HL-60/S4 treated with retinoic acid at 250 ng/mL for 4 days and 3 days (cell line): ENCODE measurements around the gene THEMIS2.
"Not testable (repeated sequence)": the region's sequence is repeated elsewhere in the genome, so short reads cannot be mapped to it uniquely, and the experiment has no call there.

Experiments
- in situ Hi-C: fragments of 300-500 bp; cut with MboI; formaldehyde crosslinking; loops from 2 replicates; pipeline ENCODE4 v1.7.0; 2022; ENCODE audit warnings: low sequenced_read_pairs

Gene THEMIS2

DNA sequence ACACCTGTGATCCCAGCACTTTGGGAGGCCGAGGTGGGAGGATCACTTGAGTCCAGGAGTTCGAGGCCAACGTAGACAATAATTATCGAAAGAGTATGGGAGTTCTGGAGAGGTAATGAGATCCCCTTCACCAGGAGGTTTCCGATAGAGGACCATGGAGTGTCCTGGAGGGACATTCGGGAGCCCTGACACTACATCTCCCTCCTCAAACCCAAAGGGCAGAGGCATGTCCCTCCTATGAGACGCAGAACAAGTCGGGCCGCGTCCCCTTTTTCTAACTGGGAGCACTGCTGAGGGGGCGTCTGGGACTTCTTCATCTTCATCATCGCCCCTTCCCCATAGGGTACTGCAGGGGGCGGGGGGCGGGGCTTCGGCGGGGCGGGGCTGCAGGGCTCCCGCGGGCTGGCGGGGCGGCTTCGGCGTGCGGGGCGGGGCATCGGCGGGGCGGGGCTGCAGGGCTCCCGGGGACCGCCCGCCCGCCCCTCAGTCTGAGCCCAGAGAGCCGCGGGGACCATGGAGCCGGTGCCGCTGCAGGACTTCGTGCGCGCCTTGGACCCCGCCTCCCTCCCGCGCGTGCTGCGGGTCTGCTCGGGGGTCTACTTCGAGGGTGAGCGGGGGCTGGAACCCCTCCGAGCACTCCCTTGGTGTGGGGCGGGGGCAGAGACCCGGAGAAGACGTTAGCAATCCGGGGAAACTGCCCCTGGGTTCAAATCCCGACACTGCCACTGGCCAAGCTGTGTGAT, at the start of gene THEMIS2:
TSS of gene THEMIS2 (plus strand) at position 486 of the 743 bp plus-strand sequence. CDS start at position 514, 28 bp downstream.
- in situ Hi-C loops, result loop anchor here (25.0 kb wide), 1 partner anchor 340 kb away; no protein-coding TSS in a partner anchor

DNA sequence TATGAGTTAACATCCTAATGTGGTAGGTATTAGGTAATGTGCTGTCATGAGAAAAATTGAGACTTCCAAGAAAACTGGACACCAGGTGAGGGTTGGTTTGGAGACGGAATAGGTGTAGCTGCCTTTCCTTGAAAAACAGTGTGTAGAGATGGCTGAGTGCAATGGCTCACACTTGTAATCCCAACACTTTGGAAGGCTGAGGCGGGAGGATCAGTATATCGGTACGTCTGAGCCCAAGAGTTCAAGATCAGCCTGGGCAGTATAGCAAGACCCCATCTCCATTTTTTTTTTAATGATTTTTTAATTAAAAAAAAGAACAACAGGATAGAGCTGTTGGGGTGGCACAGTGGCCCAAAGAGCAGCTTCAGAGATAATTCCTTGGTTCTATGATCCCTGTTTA, 48.6 kb upstream of the THEMIS2 start:
- in situ Hi-C loops, result no loop called here

DNA sequence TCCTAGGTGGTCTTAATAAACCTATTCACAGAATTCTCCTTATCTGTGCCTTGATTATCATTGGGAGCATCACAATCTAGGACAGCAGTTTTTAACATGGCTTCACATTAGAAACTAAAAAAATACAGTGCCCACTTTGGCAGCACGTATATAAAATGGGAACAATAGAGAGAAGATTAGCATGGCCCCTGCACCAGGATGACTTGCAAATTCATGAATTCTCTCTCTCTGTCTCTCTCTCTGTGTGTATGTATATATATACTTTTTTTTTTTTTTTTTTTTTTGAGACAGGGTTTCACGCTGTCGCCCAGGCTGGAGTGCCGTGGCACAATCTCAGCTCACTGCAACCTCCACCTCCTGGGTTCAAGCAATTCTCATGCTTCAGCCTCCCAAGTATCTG, 47.9 kb upstream of the THEMIS2 start:
- in situ Hi-C loops, result no loop called here

- in situ Hi-C loops, result not testable (repeated sequence)
These were observed 42.9 kb upstream of the THEMIS2 start for GRCh38 chr1:27829339-27829960.

GRCh38 chr1:27830621-27831440, 41.5 kb upstream of the THEMIS2 start, which contains the start of gene PPP1R8:
Gene PPP1R8 (plus strand): TSS chr1:27830782. CDS start chr1:27830836, 54 bp downstream.
- in situ Hi-C loops, result no loop called here

DNA sequence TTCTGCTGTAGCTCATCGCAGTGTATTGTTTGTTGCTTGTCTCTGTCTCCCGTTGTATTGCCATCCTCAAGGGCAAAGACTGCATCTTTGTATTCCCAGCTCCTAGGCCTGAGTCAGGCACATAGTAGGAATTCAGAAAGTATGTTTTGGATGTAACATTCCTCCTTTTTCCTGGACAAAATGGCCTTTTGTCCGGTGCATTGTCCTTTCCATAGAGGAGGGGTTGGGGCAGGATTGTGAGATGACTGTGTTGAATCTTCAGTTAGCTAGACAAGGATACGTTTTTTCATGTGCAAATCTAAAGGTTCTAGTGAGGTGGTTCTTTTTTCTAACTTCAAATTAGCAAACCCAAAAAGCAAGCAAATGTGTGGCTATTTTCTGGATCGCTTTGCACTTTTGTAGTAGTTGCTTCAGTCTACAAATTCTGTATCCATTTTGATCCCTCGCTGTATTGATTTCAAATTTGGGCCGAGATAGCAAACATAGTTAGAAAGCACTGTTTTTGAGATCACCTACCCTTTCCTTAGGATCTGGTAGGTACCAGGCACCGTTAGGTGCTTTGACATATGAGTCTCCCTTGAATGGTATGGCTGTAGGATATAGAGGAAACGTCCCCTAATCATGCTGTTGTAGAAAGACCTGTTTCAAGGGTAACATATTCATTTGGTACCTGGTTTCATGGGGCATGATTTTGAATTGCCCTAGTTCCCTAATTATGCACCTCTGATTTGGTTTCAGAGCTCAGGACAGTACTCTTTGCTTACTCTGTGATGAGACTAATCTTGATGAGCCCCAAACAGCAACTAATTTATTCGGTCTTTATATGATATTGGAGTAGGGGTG, 40.6 kb upstream of the THEMIS2 start:
- in situ Hi-C loops, result no loop called here

- in situ Hi-C loops, result no loop called here
These were observed 39.6 kb upstream of the THEMIS2 start for GRCh38 chr1:27832762-27833161.

DNA sequence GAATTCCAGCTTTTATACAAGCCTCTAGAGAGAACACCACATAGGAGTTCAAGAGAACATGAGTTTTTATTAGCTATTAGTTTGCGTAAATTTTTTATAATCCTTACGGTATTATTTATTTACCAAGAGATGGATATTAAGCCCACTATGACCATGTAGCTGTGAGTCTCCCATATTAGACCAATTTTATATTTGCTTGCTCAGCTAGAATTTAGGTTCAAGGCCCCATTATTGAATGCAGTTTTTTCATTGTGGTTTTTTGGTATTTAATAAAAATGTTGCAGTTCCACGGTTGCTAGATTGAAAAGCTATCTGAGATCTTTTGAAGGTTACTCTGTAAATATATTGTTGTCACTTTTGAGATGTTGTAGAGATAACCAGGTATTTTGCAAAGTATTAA, 38.9 kb upstream of the THEMIS2 start:
- in situ Hi-C loops, result no loop called here

DNA sequence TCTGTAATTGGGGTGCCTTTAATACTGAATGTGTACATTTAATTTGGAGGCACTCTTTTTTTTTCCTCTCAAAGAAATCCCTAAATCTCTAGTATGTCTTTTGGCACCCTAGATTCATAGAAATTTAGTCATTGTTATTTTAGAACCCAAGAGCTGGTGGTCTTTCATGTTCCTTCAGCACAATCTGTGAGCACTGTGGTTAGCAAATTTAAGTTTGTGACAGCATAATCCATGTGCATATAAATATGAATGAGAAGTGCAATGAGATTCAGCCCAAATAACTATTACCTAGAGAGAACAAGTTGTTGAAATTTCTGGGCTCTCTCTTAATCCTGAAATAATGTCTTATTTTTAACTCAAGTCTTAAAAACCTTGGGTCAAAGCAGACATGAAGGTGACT, 37.3 kb upstream of the THEMIS2 start:
- in situ Hi-C loops, result no loop called here

- in situ Hi-C loops, result no loop called here
These were observed 36.8 kb upstream of the THEMIS2 start for GRCh38 chr1:27835501-27835900.

DNA sequence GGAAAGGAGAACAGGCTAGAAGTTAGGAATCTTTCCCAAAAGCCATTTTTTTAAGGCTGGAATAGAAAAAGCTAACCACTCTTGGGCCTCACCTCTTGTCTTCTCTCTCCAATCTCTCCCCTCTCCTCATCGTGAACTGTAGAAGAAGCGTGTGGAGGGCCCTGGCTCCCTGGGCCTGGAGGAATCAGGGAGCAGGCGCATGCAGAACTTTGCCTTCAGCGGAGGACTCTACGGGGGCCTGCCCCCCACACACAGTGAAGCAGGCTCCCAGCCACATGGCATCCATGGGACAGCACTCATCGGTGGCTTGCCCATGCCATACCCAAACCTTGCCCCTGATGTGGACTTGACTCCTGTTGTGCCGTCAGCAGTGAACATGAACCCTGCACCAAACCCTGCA, 22.4 kb upstream of the THEMIS2 start:
- in situ Hi-C loops, result loop anchor here (25.0 kb wide), 1 partner anchor 362 kb away; no protein-coding TSS in a partner anchor

GRCh38 chr1:27855085-27855484, 17.3 kb upstream of the THEMIS2 start:
- in situ Hi-C loops, result loop anchor here (25.0 kb wide), 1 partner anchor 357 kb away; no protein-coding TSS in a partner anchor

DNA sequence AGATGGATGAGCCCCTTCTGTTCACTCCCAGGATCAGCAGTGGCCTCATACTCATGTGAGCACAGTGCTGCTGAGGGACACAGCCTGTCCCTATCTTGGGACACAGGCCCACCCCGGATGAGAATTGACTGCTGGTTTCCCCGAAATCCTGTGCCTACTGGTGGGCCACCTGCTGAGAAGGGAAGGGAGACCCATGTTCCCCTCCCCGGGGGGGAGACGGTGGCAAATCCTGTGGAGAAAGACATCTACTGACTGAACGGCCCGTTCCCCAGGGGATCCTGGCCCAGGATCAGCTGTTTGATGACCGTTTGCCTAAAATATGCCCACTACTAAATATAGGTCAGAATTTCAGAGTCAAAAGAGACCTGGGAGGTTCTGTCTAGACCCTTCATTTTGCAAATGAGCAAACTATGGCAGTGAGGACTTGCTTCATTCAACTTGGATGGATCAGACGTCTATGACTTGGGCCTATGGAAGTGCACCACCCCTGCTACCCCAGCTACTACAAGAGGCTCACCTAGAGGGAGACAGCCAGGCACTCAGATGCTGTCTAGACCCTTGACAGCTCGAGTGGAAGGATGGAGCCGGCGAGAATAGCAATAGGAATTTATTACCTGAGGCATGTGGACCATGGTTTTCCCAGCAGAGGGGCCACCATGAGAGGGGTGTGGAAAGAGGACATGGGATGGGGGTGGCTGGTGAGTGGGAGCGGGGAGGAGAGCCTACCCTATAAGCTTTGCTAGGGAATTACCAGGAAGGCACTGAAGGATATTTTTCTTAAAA, 15.6 kb upstream of the THEMIS2 start:
- in situ Hi-C loops, result loop anchor here (25.0 kb wide), 1 partner anchor 356 kb away; no protein-coding TSS in a partner anchor

GRCh38 chr1:27857552-27857951, 14.8 kb upstream of the THEMIS2 start:
- in situ Hi-C loops, result loop anchor here (25.0 kb wide), 1 partner anchor 355 kb away; no protein-coding TSS in a partner anchor

DNA sequence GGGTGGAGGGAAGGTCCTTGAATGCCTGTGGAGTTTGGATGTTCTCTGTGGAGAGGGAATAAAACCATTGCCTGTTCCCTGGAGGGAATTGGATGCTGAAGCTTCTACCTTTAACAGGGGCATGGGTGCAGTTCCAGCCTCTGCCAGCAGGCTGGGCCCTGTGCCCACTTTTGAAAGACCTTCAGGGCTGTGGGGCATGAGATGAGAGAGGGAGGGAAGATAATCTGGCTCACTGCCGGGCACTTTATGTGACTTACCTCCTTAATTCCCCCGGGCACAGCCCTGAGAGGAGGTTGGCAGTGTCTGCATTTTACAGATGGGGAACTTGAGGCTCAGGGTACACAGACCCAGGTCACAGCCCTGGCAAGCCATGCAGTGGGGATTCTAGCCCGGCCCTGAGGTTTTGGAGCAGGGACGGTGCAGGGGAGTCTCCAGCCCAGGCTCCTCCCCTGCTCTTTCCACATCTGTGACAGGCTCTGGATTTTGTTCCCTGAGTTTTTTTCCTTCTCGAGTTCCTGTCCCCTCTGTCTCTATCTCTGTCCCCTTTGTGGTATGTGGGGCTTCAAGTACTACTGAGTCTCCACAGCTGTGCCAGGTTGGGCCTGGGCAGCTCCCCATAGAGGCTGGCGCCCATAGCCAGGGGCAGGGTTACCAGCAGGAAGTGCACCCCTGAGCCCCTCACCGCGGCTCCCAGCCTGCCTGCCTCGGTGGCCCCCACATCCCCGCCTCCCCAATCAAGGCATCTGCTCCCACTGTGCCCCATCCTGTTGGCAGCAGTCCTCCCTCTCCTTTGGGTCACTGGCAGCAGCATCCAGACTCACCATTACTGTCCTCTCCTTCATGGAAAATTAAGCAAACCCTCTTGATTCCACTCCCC, 14.0 kb upstream of the THEMIS2 start:
- in situ Hi-C loops, result loop anchor here (25.0 kb wide), 1 partner anchor 354 kb away; no protein-coding TSS in a partner anchor

DNA sequence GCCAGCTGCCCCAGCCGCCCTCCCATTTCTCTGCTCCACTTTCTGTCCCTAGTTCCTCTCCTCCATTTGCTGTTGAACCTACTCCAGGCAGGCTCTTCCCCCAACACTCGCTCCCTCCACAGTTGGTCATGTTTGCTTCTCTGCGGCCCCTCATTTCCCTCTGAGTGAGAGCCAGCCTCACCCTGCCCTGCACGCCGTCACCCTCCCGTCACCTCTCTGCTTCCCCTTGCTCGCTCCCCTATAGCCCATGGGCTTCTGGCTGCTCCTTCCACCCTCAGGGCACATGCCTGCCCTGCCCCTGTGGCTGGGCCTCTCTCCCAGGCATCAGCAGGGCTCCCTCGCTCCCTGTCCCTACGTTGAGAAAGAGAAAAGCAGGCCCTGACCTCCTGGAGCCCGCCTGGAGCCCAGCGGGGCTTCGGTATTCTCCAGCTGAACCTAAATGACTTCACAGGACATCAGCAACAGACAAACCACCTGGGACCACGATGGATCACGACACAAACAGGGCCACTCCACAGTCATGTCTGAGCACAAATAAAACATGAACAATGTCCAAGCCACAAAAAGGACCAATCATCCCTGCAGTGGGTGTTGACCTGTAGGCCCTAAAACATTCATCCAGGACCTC, 13.3 kb upstream of the THEMIS2 start:
- in situ Hi-C loops, result loop anchor here (25.0 kb wide), 1 partner anchor 353 kb away; no protein-coding TSS in a partner anchor

- in situ Hi-C loops, result loop anchor here (25.0 kb wide), 1 partner anchor 351 kb away; no protein-coding TSS in a partner anchor
These were observed 10.9 kb upstream of the THEMIS2 start for GRCh38 chr1:27861436-27861835.

DNA sequence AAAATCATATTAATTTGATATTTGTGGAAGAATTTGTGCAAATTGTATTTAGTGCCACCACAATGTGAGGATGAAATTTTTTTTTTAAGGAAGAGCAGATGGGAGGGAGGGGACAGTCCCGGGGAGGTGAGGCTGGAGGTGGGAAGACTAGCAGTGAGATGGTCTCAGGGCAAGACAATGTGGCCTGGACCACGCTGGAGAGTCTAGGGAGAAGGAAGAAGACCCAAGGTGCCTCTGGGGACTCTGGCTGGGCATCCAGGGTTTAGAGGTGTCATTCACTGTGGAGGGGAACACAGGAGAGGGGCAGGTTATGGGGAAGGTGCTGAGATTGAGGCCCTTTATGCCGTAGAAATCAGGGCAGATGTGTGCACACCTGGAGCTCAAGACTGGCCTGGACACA, 10.3 kb upstream of the THEMIS2 start:
- in situ Hi-C loops, result loop anchor here (25.0 kb wide), 1 partner anchor 350 kb away; no protein-coding TSS in a partner anchor
